DND-41 (cell line): ENCODE results near the gene CYSRT1.

ENCODE experiments used
- EZH2 ChIP-seq: IDR thresholded peaks from 3 replicates; pipeline ENCODE4 v1.6.1; 2012; ENCODE audit warnings: borderline replicate concordance, low read depth, mild to moderate bottlenecking, moderate library complexity, low read length, inconsistent platforms; ENCODE audit not compliant: severe bottlenecking
- TF ChIP-seq, protein P1 (sequence below): IDR thresholded peaks from 2 replicates; pipeline ENCODE4 v1.5.1; 2012; ENCODE audit warnings: borderline replicate concordance, low read length, moderate library complexity, mild to moderate bottlenecking; ENCODE audit not compliant: poor library complexity, severe bottlenecking; ENCODE audit errors: extremely low read depth

DNA sequence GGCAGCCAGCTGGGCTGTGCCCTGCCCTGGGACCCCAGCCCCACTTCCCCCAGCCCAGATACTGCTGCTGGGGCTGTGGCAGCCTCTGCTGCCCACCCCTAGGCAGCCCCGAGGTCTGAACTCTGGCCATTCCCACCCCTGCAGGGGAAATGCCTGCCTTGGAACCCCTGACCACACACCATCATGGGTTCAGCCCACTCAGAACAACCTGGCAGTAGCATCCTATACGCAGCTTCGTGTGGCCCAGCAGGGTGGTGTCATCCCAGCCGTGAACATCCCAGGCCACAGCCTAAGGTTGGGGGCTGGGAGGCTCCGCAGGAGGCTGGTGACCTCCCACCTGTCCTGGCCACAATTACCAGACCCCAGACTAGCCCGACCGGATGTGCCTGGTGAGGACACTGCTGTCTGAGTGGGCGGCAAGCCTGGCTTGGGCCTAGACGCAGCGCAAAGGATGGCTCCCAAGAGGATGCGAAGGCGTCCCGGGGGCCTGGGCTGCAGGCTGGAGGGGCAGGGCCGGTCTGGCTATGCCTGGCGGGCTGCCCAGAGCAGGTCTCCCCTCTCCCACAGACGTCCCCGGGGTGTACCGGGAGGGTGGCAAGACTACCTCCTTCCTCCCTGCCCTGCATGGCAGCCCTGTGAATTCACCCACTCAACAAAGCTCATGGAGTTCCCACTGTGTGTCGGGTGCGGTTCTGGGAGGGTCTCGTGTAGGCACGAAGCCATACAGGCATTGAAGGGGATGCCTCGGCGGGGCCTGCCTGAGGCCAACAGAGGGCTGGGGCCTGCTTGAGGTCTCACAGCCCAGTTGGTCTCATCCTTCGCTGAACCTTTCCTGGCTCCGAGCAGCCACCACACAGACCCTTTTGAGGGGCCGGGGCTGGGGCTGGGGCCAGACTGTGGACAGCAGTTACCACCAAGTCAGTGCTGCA, 4.3 kb downstream of the CYSRT1 start:
- TF ChIP-seq, protein P1, sequence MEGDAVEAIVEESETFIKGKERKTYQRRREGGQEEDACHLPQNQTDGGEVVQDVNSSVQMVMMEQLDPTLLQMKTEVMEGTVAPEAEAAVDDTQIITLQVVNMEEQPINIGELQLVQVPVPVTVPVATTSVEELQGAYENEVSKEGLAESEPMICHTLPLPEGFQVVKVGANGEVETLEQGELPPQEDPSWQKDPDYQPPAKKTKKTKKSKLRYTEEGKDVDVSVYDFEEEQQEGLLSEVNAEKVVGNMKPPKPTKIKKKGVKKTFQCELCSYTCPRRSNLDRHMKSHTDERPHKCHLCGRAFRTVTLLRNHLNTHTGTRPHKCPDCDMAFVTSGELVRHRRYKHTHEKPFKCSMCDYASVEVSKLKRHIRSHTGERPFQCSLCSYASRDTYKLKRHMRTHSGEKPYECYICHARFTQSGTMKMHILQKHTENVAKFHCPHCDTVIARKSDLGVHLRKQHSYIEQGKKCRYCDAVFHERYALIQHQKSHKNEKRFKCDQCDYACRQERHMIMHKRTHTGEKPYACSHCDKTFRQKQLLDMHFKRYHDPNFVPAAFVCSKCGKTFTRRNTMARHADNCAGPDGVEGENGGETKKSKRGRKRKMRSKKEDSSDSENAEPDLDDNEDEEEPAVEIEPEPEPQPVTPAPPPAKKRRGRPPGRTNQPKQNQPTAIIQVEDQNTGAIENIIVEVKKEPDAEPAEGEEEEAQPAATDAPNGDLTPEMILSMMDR: no peak
- no peak for TF ChIP-seq EZH2
